Endothelial cell of umbilical vein (primary cell): Measurements from ENCODE around the gene CEMIP. TPM values are rescaled to one million over a fixed set of nuclear protein-coding genes. Genes with fewer than 3 reads are reported as not detected.

ENCODE experiments used
- BruUV-seq: library from RNA; stranded (reverse); fragments of 400-500 nt; replicated peaks from 2 replicates; lab custom pipeline; 2021; lab: Mats Ljungman, UMichigan
- CTCF ChIA-PET: fragments of 300-600, 350-600 bp; sonication (Branson Sonifier 250); formaldehyde crosslinking; loops from one replicate; lab custom pipeline; 2021; ENCODE audit warnings: antibody characterized with exemption, inconsistent platforms; lab: Charles Lee
- POLR2A ChIA-PET: fragments of 300-600, 350-600 bp; sonication (Branson Sonifier 250); formaldehyde crosslinking; loops from one replicate; lab custom pipeline; 2021; ENCODE audit warnings: antibody characterized with exemption, inconsistent platforms; lab: Charles Lee
- DNase-seq: peaks from one replicate; pipeline ENCODE4 v3.0.0-alpha.2; 2011; ENCODE audit warnings: low read depth, low spot score
- FAIRE-seq: peaks from 2 replicates; lab custom pipeline; 2011; peaks lifted over from hg19 to GRCh38; lab: Jason Lieb, UNC
- H2AFZ ChIP-seq: 2 replicates; pipeline ENCODE4 v1.6.0; 2012; ENCODE audit warnings: low read depth, low read length, control low read depth, inconsistent platforms
- H3K27ac ChIP-seq: 2 replicates; pipeline ENCODE4 v1.5.1; 2011; ENCODE audit warnings: low read depth, mild to moderate bottlenecking, control low read depth, low read length, moderate library complexity; ENCODE audit not compliant: insufficient read depth
- H3K27me3 ChIP-seq, 2 experiments: 2 replicates each; pipeline versions ENCODE4 v1.6.0 to v1.6.1; 2011; ENCODE audit warnings: low read length in 2 of 2, mixed read lengths in 1 of 2; ENCODE audit not compliant: control insufficient read depth in 2 of 2, insufficient read depth in 2 of 2
- H3K36me3 ChIP-seq, 2 experiments: 2 replicates in 1 of 2; 3 replicates in 1 of 2; pipeline ENCODE4 v1.5.1; 2011; ENCODE audit warnings: low read length in 2 of 2, mild to moderate bottlenecking in 1 of 2, moderate library complexity in 1 of 2; ENCODE audit not compliant: control insufficient read depth in 2 of 2, insufficient read depth in 2 of 2; ENCODE audit errors: extremely low read depth in 1 of 2
- H3K4me1 ChIP-seq: 3 replicates; pipeline ENCODE4 v1.5.1; 2011; ENCODE audit warnings: mild to moderate bottlenecking, low read length; ENCODE audit not compliant: control insufficient read depth, insufficient read depth; ENCODE audit errors: extremely low read depth
- H3K4me2 ChIP-seq: 2 replicates; pipeline ENCODE4 v1.6.1; 2011; ENCODE audit warnings: low read length, control low read depth, mixed read lengths; ENCODE audit not compliant: insufficient read depth
- H3K4me3 ChIP-seq, 3 experiments: fragments of 200-600 bp in 1 of 3; sonication (generic), shearing (Covaris generic) in 1 of 3; replicated peaks in 1 of 3; 2 replicates each; pipeline ENCODE4 v1.5.1; 2011 to 2016; ENCODE audit warnings: control low read depth in 3 of 3, low read length in 3 of 3, mild to moderate bottlenecking in 2 of 3, inconsistent platforms in 1 of 3, low read depth in 1 of 3, moderate library complexity in 1 of 3; ENCODE audit not compliant: insufficient read depth in 1 of 3
- H3K79me2 ChIP-seq: 2 replicates; pipeline ENCODE4 v1.6.0; 2012; ENCODE audit warnings: low read length, inconsistent platforms; ENCODE audit not compliant: control insufficient read depth, insufficient read depth
- H3K9ac ChIP-seq: replicated peaks from 2 replicates; pipeline ENCODE3; 2011; ENCODE audit warnings: low read length, control low read depth; ENCODE audit not compliant: insufficient read depth; ENCODE audit errors: extremely low read depth
- H3K9me1 ChIP-seq: replicated peaks from 3 replicates; pipeline ENCODE4 v1.6.0; 2011; ENCODE audit warnings: mild to moderate bottlenecking, low read length; ENCODE audit not compliant: control insufficient read depth, insufficient read depth; ENCODE audit errors: extremely low read depth
- H3K9me3 ChIP-seq: replicated peaks from 2 replicates; pipeline ENCODE4 v1.5.1; 2012; ENCODE audit warnings: low read length, inconsistent platforms; ENCODE audit not compliant: control insufficient read depth, insufficient read depth
- H4K20me1 ChIP-seq: replicated peaks from 2 replicates; pipeline ENCODE3; 2011; ENCODE audit warnings: mild to moderate bottlenecking, low read length; ENCODE audit not compliant: control insufficient read depth, insufficient read depth; ENCODE audit errors: extremely low read depth
- EZH2 ChIP-seq: IDR thresholded peaks from 2 replicates; pipeline ENCODE4 v1.6.1; 2012; ENCODE audit warnings: borderline replicate concordance, low read depth, mild to moderate bottlenecking, moderate library complexity, low read length, inconsistent platforms; ENCODE audit not compliant: severe bottlenecking
- FOS ChIP-seq: IDR thresholded peaks from 2 replicates; pipeline ENCODE4 v1.6.1; 2011; ENCODE audit warnings: mild to moderate bottlenecking, low read length, moderate library complexity, borderline replicate concordance; ENCODE audit not compliant: insufficient read depth
- GATA2 ChIP-seq: IDR thresholded peaks from 2 replicates; pipeline ENCODE4 v1.7.0; 2011; ENCODE audit warnings: low read depth, mild to moderate bottlenecking, moderate library complexity, mixed read lengths, low read length; ENCODE audit not compliant: insufficient read length, insufficient read depth
- JUN ChIP-seq: IDR thresholded peaks from 2 replicates; pipeline ENCODE4 v1.6.1; 2011; ENCODE audit warnings: borderline replicate concordance, low read depth; ENCODE audit not compliant: insufficient read length, insufficient read depth
- MYC ChIP-seq: IDR thresholded peaks from one replicate; pipeline ENCODE4 v1.6.1; 2011; ENCODE audit warnings: mild to moderate bottlenecking, low read depth, low read length
- POLR2A ChIP-seq: IDR thresholded peaks from 2 replicates; pipeline ENCODE4 v1.6.1; 2012; ENCODE audit warnings: low read depth, mild to moderate bottlenecking, control low read depth, low read length
- POLR2AphosphoS5 ChIP-seq: IDR thresholded peaks from 2 replicates; pipeline ENCODE4 v1.6.1; 2012; ENCODE audit warnings: low read depth, mild to moderate bottlenecking, control low read depth, low read length, moderate library complexity; ENCODE audit not compliant: insufficient read depth
- dilution Hi-C: fragments of 300-500 bp; cut with MboI; formaldehyde crosslinking; loops from one replicate; pipeline ENCODE4 v1.15.0; 2019; ENCODE audit warnings: low sequenced_read_pairs; ENCODE audit not compliant: extremely low pct_ligation_motif_present
- intact Hi-C: fragments of 100-400 bp; cut with micrococcal nuclease; formaldehyde crosslinking; loops from one replicate; pipeline ENCODE4 v1.10.0; 2022
- polyA plus RNA-seq, 4 experiments: library from polyadenylated mRNA; depleted of rRNA in 3 of 4; stranded (reverse) in 3 of 4; unstranded in 1 of 4; fragments of >200 nt; gene quantifications; 2 replicates each; pipeline versions ENCODE4 v1.2.1 to v1.2.3, GENCODE V29; 2011 to 2012; ENCODE audit warnings: missing spikeins in 1 of 4
- total RNA-seq: library from RNA; stranded (reverse); gene quantifications from 2 replicates; pipeline ENCODE4 v1.2.3, GENCODE V29; 2021
- TF ChIP-seq, protein P1 (sequence below): IDR thresholded peaks from 2 replicates; pipeline ENCODE4 v1.6.1; 2011; ENCODE audit not compliant: insufficient read depth, insufficient read length
- TF ChIP-seq, protein P2 (sequence below), 2 donors: IDR thresholded peaks; 1 replicate in 1 of 2; 2 replicates in 1 of 2; pipeline ENCODE4 v1.5.1; 2011; ENCODE audit warnings: low read length in 2 of 2, mild to moderate bottlenecking in 2 of 2, moderate library complexity in 2 of 2, control low read depth in 1 of 2, inconsistent platforms in 1 of 2, low read depth in 1 of 2; ENCODE audit not compliant: insufficient read depth in 1 of 2; ENCODE audit errors: extremely low read depth in 1 of 2

CEMIP gene
- total and polyA plus RNA-seq, 2 donors (not counting 3 experiments of a cell fraction or from before 2014, with no cell fraction given), result 0.01 TPM; not detected in 1

DNA sequence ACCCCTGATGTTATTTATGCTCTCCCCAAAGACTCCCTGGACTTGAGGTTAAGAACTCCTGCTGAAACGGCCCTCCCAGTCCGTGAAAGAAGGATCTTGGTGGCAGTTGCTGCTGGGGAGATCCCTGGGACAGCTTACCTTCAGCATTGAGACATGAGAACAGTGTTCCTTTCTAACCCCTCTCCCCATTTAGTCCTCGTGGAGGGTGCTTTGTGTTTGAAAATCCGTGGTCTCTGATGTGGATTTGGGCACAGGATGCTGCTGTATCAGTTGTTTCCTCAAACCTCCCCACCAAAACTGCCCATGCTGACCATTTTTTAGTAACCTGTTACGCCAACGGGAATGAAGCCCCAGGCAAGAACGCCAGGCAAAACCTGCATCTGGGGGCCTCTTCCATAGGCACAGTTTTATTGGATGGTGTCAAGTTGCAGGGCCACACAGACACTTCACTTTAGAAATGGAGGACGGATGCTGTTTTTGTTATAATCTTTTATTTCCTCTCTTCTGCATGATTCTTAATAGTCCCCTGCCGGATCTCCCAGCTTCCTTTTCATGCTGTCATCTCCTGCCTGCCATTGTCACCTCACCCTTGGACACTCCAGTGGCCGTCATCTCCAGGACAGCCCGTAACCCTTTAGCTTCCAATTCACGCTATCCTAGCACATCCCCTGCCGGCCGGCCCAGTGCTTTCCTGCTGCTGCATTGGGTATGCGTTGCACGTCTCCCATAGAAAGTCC lies 31.7 kb upstream of the CEMIP start:
- ChIA-PET CTCF (no interaction called here), POLR2A (no interaction called here)
- H3K4me1 ChIP-seq, result no peaks in the 10 kb centered on the region
- no TSS peak for BruUV-seq
- H3K9me3 ChIP-seq, result no peaks in the 10 kb centered on the region
- FAIRE-seq (no peak), DNase-seq (no peak)
- H3K4me2 ChIP-seq, result no peak overlapping the region
- no peaks in the 10 kb centered on the region for H3K27me3 ChIP-seq
- no peak for TF ChIP-seq JUN
- TF ChIP-seq POLR2A, result no peak
- TF ChIP-seq GATA2, result no peak
- TF ChIP-seq FOS, result no peak
- TF ChIP-seq POLR2AphosphoS5, result no peak
- no peak for TF ChIP-seq MYC
- TF ChIP-seq EZH2, result no peak
- TF ChIP-seq, protein P1, sequence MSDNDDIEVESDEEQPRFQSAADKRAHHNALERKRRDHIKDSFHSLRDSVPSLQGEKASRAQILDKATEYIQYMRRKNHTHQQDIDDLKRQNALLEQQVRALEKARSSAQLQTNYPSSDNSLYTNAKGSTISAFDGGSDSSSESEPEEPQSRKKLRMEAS, result no peak
- TF ChIP-seq, protein P2, sequence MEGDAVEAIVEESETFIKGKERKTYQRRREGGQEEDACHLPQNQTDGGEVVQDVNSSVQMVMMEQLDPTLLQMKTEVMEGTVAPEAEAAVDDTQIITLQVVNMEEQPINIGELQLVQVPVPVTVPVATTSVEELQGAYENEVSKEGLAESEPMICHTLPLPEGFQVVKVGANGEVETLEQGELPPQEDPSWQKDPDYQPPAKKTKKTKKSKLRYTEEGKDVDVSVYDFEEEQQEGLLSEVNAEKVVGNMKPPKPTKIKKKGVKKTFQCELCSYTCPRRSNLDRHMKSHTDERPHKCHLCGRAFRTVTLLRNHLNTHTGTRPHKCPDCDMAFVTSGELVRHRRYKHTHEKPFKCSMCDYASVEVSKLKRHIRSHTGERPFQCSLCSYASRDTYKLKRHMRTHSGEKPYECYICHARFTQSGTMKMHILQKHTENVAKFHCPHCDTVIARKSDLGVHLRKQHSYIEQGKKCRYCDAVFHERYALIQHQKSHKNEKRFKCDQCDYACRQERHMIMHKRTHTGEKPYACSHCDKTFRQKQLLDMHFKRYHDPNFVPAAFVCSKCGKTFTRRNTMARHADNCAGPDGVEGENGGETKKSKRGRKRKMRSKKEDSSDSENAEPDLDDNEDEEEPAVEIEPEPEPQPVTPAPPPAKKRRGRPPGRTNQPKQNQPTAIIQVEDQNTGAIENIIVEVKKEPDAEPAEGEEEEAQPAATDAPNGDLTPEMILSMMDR (IDR thresholded peaks at IDR 0.05; ENCODE audit: extremely low read depth in 1 of 2, insufficient read depth in 1 of 2, low read depth in 1 of 2, low read length in 2 of 2), result no peak
- no peaks in the 10 kb centered on the region for H4K20me1 ChIP-seq
- no peak overlapping the region for H2AFZ ChIP-seq
- H3K79me2 ChIP-seq, result peaks cover 7% of the 10 kb centered on the region
- H3K4me3 ChIP-seq, result no peak overlapping the region
- no peaks in the 10 kb centered on the region for H3K36me3 ChIP-seq
- intact Hi-C loops (no loop called here), dilution Hi-C loops (no loop called here)
- no peak overlapping the region for H3K9ac ChIP-seq
- H3K9me1 ChIP-seq, result no peaks in the 10 kb centered on the region
- no peak overlapping the region for H3K27ac ChIP-seq
